H1 (cell line): Measurements from ENCODE around the gene SLC26A9. TPM values are rescaled to one million over a fixed set of nuclear protein-coding genes. Genes with fewer than 3 reads are reported as not detected.

Experiments
- CTCF ChIA-PET: fragments of 300-600 bp; sonication (Branson Sonifier 250); formaldehyde crosslinking; loops from one replicate; lab custom pipeline; 2021; ENCODE audit not compliant: partially characterized antibody; lab: Charles Lee
- POLR2A ChIA-PET: fragments of 300-600 bp; sonication (Branson Sonifier 250); formaldehyde crosslinking; loops from one replicate; lab custom pipeline; 2021; ENCODE audit warnings: inconsistent platforms; ENCODE audit not compliant: partially characterized antibody; lab: Charles Lee
- DNase-seq, 2 experiments: peaks; one replicate each; pipeline versions ENCODE4 v3.0.0 to v3.0.0-alpha.2; 2010 to 2022; ENCODE audit warnings: low spot score in 2 of 2, low read depth in 1 of 2, mixed read lengths in 1 of 2
- FAIRE-seq: peaks from 2 replicates; lab custom pipeline; 2011; peaks lifted over from hg19 to GRCh38; lab: Jason Lieb, UNC
- H2AFZ ChIP-seq: 2 replicates; pipeline ENCODE4 v1.8.1; 2012; ENCODE audit warnings: low read length, inconsistent platforms
- H2AK5ac ChIP-seq: 2 replicates; pipeline ENCODE4 v1.6.1; 2013; ENCODE audit warnings: low read depth, low read length
- H2BK120ac ChIP-seq: replicated peaks from 2 replicates; pipeline ENCODE3; 2013; ENCODE audit warnings: low read depth, low read length, inconsistent platforms
- H2BK12ac ChIP-seq: 2 replicates; pipeline ENCODE4 v1.6.1; 2013; ENCODE audit warnings: low read depth, low read length
- H2BK15ac ChIP-seq: 2 replicates; pipeline ENCODE4 v1.6.1; 2013; ENCODE audit warnings: low read length
- H2BK20ac ChIP-seq: 2 replicates; pipeline ENCODE4 v1.6.1; 2013; ENCODE audit warnings: low read length
- H2BK5ac ChIP-seq: 2 replicates; pipeline ENCODE4 v1.6.1; 2013; ENCODE audit warnings: low read depth, low read length
- H3K14ac ChIP-seq: 2 replicates; pipeline ENCODE4 v1.6.1; 2013; ENCODE audit warnings: inconsistent platforms; ENCODE audit not compliant: insufficient read length
- H3K18ac ChIP-seq: 2 replicates; pipeline ENCODE4 v1.6.1; 2013; ENCODE audit warnings: low read length; ENCODE audit errors: extremely low read depth
- H3K23ac ChIP-seq: 2 replicates; pipeline ENCODE4 v1.6.1; 2013; ENCODE audit warnings: inconsistent platforms; ENCODE audit not compliant: insufficient read length
- H3K23me2 ChIP-seq: 2 replicates; pipeline ENCODE4 v1.6.1; 2013; ENCODE audit warnings: low read depth, low read length
- H3K27ac ChIP-seq: 2 replicates; pipeline ENCODE4 v1.6.1; 2011; ENCODE audit warnings: low read depth, low read length, inconsistent platforms
- H3K27me3 ChIP-seq, 4 experiments: replicated peaks in 1 of 4; 1 replicate in 1 of 4; 2 replicates in 3 of 4; pipeline versions ENCODE4 v1.6.1 to v1.8.1; 2011 to 2013; ENCODE audit warnings: low read length in 3 of 4, mild to moderate bottlenecking in 3 of 4, inconsistent platforms in 2 of 4, mixed read lengths in 2 of 4, moderate library complexity in 1 of 4; ENCODE audit not compliant: control insufficient read depth in 3 of 4, insufficient read depth in 3 of 4; ENCODE audit errors: extremely low read depth in 1 of 4
- H3K36me3 ChIP-seq, 4 experiments: 2 replicates each; pipeline versions ENCODE4 v1.6.1 to v1.8.1; 2011 to 2013; ENCODE audit warnings: mild to moderate bottlenecking in 4 of 4, low read length in 3 of 4, moderate library complexity in 2 of 4, control low read depth in 1 of 4, inconsistent platforms in 1 of 4; ENCODE audit not compliant: insufficient read depth in 4 of 4, control insufficient read depth in 2 of 4
- H3K4ac ChIP-seq: replicated peaks from 2 replicates; pipeline ENCODE3; 2013; ENCODE audit warnings: low read length, low read depth, mixed read lengths, inconsistent platforms; ENCODE audit not compliant: insufficient read length
- H3K4me1 ChIP-seq, 4 experiments: replicated peaks in 1 of 4; 1 replicate in 1 of 4; 2 replicates in 3 of 4; pipeline versions ENCODE4 v1.6.1 to v1.8.1; 2011 to 2013; ENCODE audit warnings: low read length in 3 of 4, inconsistent platforms in 2 of 4, mixed read lengths in 1 of 4; ENCODE audit not compliant: insufficient read depth in 4 of 4, control insufficient read depth in 3 of 4
- H3K4me2 ChIP-seq, 2 experiments: 2 replicates each; pipeline versions ENCODE4 v1.6.1 to v1.8.1; 2011 to 2013; ENCODE audit warnings: low read depth in 2 of 2, low read length in 2 of 2, control low read depth in 1 of 2, inconsistent platforms in 1 of 2, mild to moderate bottlenecking in 1 of 2; ENCODE audit not compliant: insufficient read depth in 1 of 2
- H3K4me3 ChIP-seq, 4 experiments: fragments of 200-600, 300-600 bp in 1 of 4; sonication (generic), shearing (Covaris generic), sonication (Bioruptor Twin) in 1 of 4; 2 replicates each; pipeline versions ENCODE4 v1.5.1 to v1.8.1; 2011 to 2016; ENCODE audit warnings: low read length in 4 of 4, low read depth in 3 of 4, control low read depth in 2 of 4, inconsistent platforms in 2 of 4, mild to moderate bottlenecking in 2 of 4, mixed read lengths in 1 of 4, moderate library complexity in 1 of 4; ENCODE audit not compliant: insufficient read depth in 2 of 4; ENCODE audit errors: extremely low read depth in 1 of 4
- H3K56ac ChIP-seq: replicated peaks from 2 replicates; pipeline ENCODE3; 2013; ENCODE audit warnings: low read depth, mild to moderate bottlenecking, mixed read lengths, low read length, inconsistent platforms; ENCODE audit not compliant: insufficient read length
- H3K79me1 ChIP-seq: 2 replicates; pipeline ENCODE4 v1.6.1; 2013; ENCODE audit warnings: low read depth, low read length, control low read depth
- H3K79me2 ChIP-seq, 2 experiments: 2 replicates each; pipeline versions ENCODE4 v1.6.1 to v1.8.1; 2012 to 2013; ENCODE audit warnings: low read length in 2 of 2, mild to moderate bottlenecking in 2 of 2, inconsistent platforms in 1 of 2; ENCODE audit not compliant: insufficient read depth in 2 of 2, control insufficient read depth in 1 of 2
- H3K9ac ChIP-seq, 4 experiments: replicated peaks in 1 of 4; 1 replicate in 1 of 4; 2 replicates in 3 of 4; pipeline versions ENCODE4 v1.6.1 to v1.8.1; 2011 to 2013; ENCODE audit warnings: low read depth in 3 of 4, low read length in 3 of 4, control low read depth in 2 of 4, mild to moderate bottlenecking in 2 of 4, moderate library complexity in 2 of 4, inconsistent platforms in 1 of 4; ENCODE audit errors: extremely low read depth in 1 of 4
- H3K9me3 ChIP-seq, 2 experiments: 2 replicates each; pipeline versions ENCODE4 v1.6.1 to v1.8.1; 2012 to 2013; ENCODE audit warnings: mild to moderate bottlenecking in 2 of 2, moderate library complexity in 2 of 2, control low read depth in 1 of 2, inconsistent platforms in 1 of 2, low read depth in 1 of 2, low read length in 1 of 2, mixed read lengths in 1 of 2; ENCODE audit not compliant: insufficient read depth in 2 of 2
- H4K20me1 ChIP-seq, 2 experiments: replicated peaks in 1 of 2; 2 replicates each; pipeline versions ENCODE3 to v1.8.1; 2011 to 2013; ENCODE audit warnings: inconsistent platforms in 2 of 2, low read length in 2 of 2, mild to moderate bottlenecking in 1 of 2; ENCODE audit not compliant: insufficient read depth in 2 of 2, control insufficient read depth in 1 of 2
- H4K5ac ChIP-seq: 2 replicates; pipeline ENCODE4 v1.6.1; 2013; ENCODE audit warnings: low read length, low read depth, mixed read lengths, inconsistent platforms; ENCODE audit not compliant: insufficient read length
- H4K8ac ChIP-seq: 2 replicates; pipeline ENCODE4 v1.8.0; 2013; ENCODE audit warnings: mild to moderate bottlenecking, moderate library complexity, low read length, inconsistent platforms; ENCODE audit not compliant: insufficient read depth; ENCODE audit errors: extremely low read depth
- H4K91ac ChIP-seq: replicated peaks from 2 replicates; pipeline ENCODE3; 2013; ENCODE audit warnings: low read length, mixed read lengths, inconsistent platforms; ENCODE audit not compliant: insufficient read length
- GABPA ChIP-seq: IDR thresholded peaks from 2 replicates; pipeline ENCODE4 v1.6.1; 2011; ENCODE audit warnings: mild to moderate bottlenecking, low read length, moderate library complexity, borderline replicate concordance; ENCODE audit not compliant: insufficient read depth
- JUND ChIP-seq: IDR thresholded peaks from 2 replicates; pipeline ENCODE4 v1.6.1; 2011; ENCODE audit warnings: mild to moderate bottlenecking, improper control_type of control experiment, low read length
- KDM1A ChIP-seq: fragments of 200-600, 300-600 bp; sonication (generic); IDR thresholded peaks from 2 replicates; pipeline ENCODE4 v1.7.1; 2016; ENCODE audit warnings: mild to moderate bottlenecking, low read length, borderline replicate concordance
- NANOG ChIP-seq: IDR thresholded peaks from 2 replicates; pipeline ENCODE4 v1.6.1; 2011; ENCODE audit warnings: low read length, low read depth, mild to moderate bottlenecking, inconsistent platforms; ENCODE audit not compliant: insufficient read depth, poor library complexity, severe bottlenecking
- RBBP5 ChIP-seq: IDR thresholded peaks from 2 replicates; pipeline ENCODE4 v1.7.1; 2012; ENCODE audit warnings: low read depth, mild to moderate bottlenecking, inconsistent platforms, low read length, moderate library complexity, borderline replicate concordance
- RNF2 ChIP-seq: fragments of 200-900, 300-1000 bp; sonication (generic); IDR thresholded peaks from 2 replicates; pipeline ENCODE4 v1.7.1; 2016; ENCODE audit warnings: borderline replicate concordance, low read depth, mild to moderate bottlenecking, antibody characterized with exemption, low read length; ENCODE audit not compliant: poor library complexity, severe bottlenecking; ENCODE audit errors: missing control alignments
- TAF7 ChIP-seq: optimal IDR thresholded peaks from 2 replicates; pipeline ENCODE3; 2011; ENCODE audit warnings: low read depth, mild to moderate bottlenecking, inconsistent platforms, low read length, moderate library complexity, borderline replicate concordance
- WGBS, 2 experiments: shearing (Covaris generic) in 1 of 2; methylation state at CpG; one replicate each; pipeline versions ENCODE4 v1.1.6 to v1.1.7; 2013 to 2015; ENCODE audit warnings: low lambda C conversion rate in 2 of 2, mixed read lengths in 2 of 2, inconsistent platforms in 1 of 2, low coverage in 1 of 2, missing lambda C conversion rate in 1 of 2; ENCODE audit not compliant: insufficient replicate concordance in 2 of 2, insufficient coverage in 1 of 2, insufficient read length in 1 of 2; ENCODE audit errors: extremely low coverage in 1 of 2, missing lambda C conversion rate in 1 of 2; 5-methylcytosine and 5-hydroxymethylcytosine counted together
- polyA plus RNA-seq, 7 experiments: library from polyadenylated mRNA; depleted of rRNA in 3 of 7; stranded (reverse) in 5 of 7; unstranded in 2 of 7; fragments of >200 nt in 5 of 7; fragments of 200-250 nt in 2 of 7; gene quantifications; 1 replicate in 5 of 7; 2 replicates in 1 of 7; 4 replicates in 1 of 7; pipeline versions ENCODE4 v1.2.1 to v1.2.3, GENCODE V29; 2011 to 2013; ENCODE audit warnings: missing spikeins in 2 of 7, mixed read lengths in 2 of 7
- total RNA-seq: library from RNA; stranded (reverse); fragmentation: NEBNext Ultra II Directional; extraction: Animal tissue kit (Norgen Biotek cat#: 25700); gene quantifications from 2 replicates; pipeline ENCODE4 v1.2.1, GENCODE V29; 2021
- TF ChIP-seq, protein P1 (sequence below): IDR thresholded peaks from 2 replicates; pipeline ENCODE4 v1.6.1; 2011; ENCODE audit warnings: low read depth, mild to moderate bottlenecking, low read length; ENCODE audit not compliant: insufficient read depth

SLC26A9 gene
- total and polyA plus RNA-seq, 2 of the 8 experiments (the other 6 are each of a cell fraction or from before 2014, with no cell fraction given): not detected

DNA sequence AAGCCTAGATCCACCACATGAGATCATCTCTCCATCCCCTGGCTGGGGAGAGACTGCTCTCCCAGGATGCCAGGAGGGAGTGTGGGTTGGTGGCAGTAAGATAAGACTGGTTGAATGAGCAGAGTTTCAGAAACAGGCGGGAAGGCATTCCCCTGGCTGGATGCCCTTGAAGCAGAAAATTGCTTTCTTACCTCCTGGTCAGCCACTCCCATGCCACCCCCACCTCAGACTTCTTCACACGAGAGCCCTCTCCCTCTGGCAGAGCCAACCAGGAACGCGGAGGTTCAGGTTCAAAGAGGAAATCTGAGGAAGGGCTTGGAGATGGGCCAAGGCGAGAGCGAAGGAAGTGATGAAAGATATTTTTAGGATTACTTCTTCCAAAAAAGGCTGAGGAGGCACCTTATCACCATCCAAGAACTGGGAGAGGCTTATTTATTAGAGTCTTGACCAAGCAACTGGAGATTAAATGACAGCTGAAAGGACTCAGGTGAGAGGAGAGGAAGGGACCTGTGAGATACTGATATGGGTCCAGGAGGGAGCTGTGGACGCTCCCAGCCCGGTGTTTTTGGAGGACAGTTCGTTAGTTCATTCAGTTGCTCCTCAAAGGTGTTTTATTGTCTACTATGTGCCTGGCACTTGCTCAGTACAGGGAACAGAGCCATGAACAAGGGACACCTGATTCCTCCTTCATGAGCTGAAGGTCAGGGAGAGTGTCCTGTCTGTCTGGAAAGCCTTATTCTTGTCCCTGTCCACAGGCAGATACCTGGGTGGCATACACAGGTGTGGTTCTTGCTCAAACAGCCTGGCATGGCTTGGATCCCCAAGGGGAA lies 18.9 kb upstream of the SLC26A9 start:
- no peak overlapping the region for H4K5ac ChIP-seq
- no peak overlapping the region for H3K4ac ChIP-seq
- no peak overlapping the region for H2BK20ac ChIP-seq
- no peak overlapping the region for H2BK12ac ChIP-seq
- H3K56ac ChIP-seq: no peak overlapping the region
- H2BK5ac ChIP-seq: no peak overlapping the region
- no peak overlapping the region for H3K9ac ChIP-seq
- no peak overlapping the region for H4K91ac ChIP-seq
- no peak overlapping the region for H2BK120ac ChIP-seq
- H2BK15ac ChIP-seq: no peak overlapping the region; the same call in 1 of the 2 replicates
- H4K20me1 ChIP-seq: no peaks in the 10 kb centered on the region
- no peak for FAIRE-seq
- H3K4me2 ChIP-seq: no peak overlapping the region
- ChIA-PET CTCF (interaction anchor here (0.6 to 5.7 kb wide), 9 partner anchors 12 to 170 kb away, joined by 3 to 50 read pairs (median 5); partner anchors contain the start of gene SLC26A9), POLR2A (interaction anchor here (0.5 kb wide), 1 partner anchor 216 kb away, joined by 3 read pairs; no protein-coding TSS in a partner anchor)
- no peak overlapping the region for H3K18ac ChIP-seq
- no peak overlapping the region for H3K27ac ChIP-seq
- H3K23me2 ChIP-seq: no peaks in the 10 kb centered on the region
- no peak for DNase-seq
- H3K27me3 ChIP-seq: no peaks in the 10 kb centered on the region
- no peaks in the 10 kb centered on the region for H3K79me1 ChIP-seq
- no peak overlapping the region for H3K4me3 ChIP-seq
- H3K4me1 ChIP-seq: peaks cover 0 to 9% (median 4%) of the 10 kb centered on the region in 4 experiments; a peak in 4 of 7 replicates
- no peak overlapping the region for H3K14ac ChIP-seq
- H4K8ac ChIP-seq: no peak overlapping the region; the same call in 1 of the 2 replicates
- 88% methylated on average over 9 of the region's 9 CpGs; no CpG with 5 or more reads in 1 of the 2 experiments for WGBS, 2 experiments
- H2AFZ ChIP-seq: no peak overlapping the region
- H3K36me3 ChIP-seq: no peaks in the 10 kb centered on the region
- H3K9me3 ChIP-seq: no peaks in the 10 kb centered on the region
- no peak overlapping the region for H2AK5ac ChIP-seq
- no peaks in the 10 kb centered on the region for H3K79me2 ChIP-seq
- H3K23ac ChIP-seq: no peak overlapping the region
- TF ChIP-seq RNF2: no peak
- TF ChIP-seq NANOG: no peak
- no peak for TF ChIP-seq GABPA
- TF ChIP-seq, protein P1, sequence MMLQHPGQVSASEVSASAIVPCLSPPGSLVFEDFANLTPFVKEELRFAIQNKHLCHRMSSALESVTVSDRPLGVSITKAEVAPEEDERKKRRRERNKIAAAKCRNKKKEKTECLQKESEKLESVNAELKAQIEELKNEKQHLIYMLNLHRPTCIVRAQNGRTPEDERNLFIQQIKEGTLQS: no peak
- no peak for TF ChIP-seq TAF7
- TF ChIP-seq RBBP5: no peak
- TF ChIP-seq JUND: no peak
- no peak for TF ChIP-seq KDM1A
